ENCODE results near the gene CDH23. TPM values are rescaled to one million over a fixed set of nuclear protein-coding genes. Genes with fewer than 3 reads are reported as not detected.

Gene CDH23
- total and polyA plus RNA-seq, 9 of the 15 experiments (the other 6 are each of a cell fraction or from before 2014, with no cell fraction given): 0.18 to 1.2 (median 0.47) TPM

- Histone ChIP-seq H3K9me1 (ENCODE audit: control insufficient read depth, insufficient read depth, low read length) (no peaks in the 10 kb centered on the region), H3K4me1 (replicated peaks in 1 of 2; ENCODE audit: control insufficient read depth in 2 of 2, insufficient read depth in 2 of 2, low read length in 2 of 2) (peaks cover 13 to 51% of the 10 kb centered on the region in 2 experiments), H2AFZ (ENCODE audit: low read depth, low read length) (peak overlapping the region; percentile 71), H3K9me3 (replicated peaks; ENCODE audit: control insufficient read depth, insufficient read depth, low read depth, low read length) (0 out of 2 replicates have a peak, but pooled peaks cover under 1% of the 10 kb centered on the region), H3K4me2 (ENCODE audit: insufficient read depth, low read length) (no peak overlapping the region), H3K36me3 (ENCODE audit: control insufficient read depth, insufficient read depth, low read length) (no peaks in the 10 kb centered on the region), H3K27me3 (ENCODE audit: control insufficient read depth in 2 of 2, insufficient read depth in 2 of 2, low read length in 2 of 2) (no peaks in the 10 kb centered on the region), H3K27ac (ENCODE audit: extremely low read depth, low read depth, low read length) (no peak overlapping the region), H3K9ac (ENCODE audit: insufficient read depth in 1 of 2, low read depth in 2 of 2, low read length in 2 of 2) (no peak overlapping the region), H3K4me3 (no peak overlapping the region), H3K79me2 (ENCODE audit: control insufficient read depth, insufficient read depth, low read length) (no peaks in the 10 kb centered on the region), H4K20me1 (replicated peaks; ENCODE audit: control insufficient read depth, insufficient read depth, low read length) (no peaks in the 10 kb centered on the region)
- 33% methylated on average over 10 of the region's 10 CpGs for WGBS (ENCODE audit: insufficient coverage, low coverage, missing lambda C conversion rate)
- ChIA-PET POLR2A (interaction anchor here (0.7 to 1.0 kb wide), 3 partner anchors 9 to 126 kb away, joined by 3 to 6 read pairs (median 4); partner anchors contain the start of gene VSIR), CTCF (ENCODE audit: low intra/inter-chr PET ratio) (interaction anchor here (0.6 to 1.3 kb wide), 3 partner anchors 110 to 383 kb away, joined by 3 to 5 read pairs (median 5); no protein-coding TSS in a partner anchor)
- in situ Hi-C loops (cut with MboI) (no loop called here), intact Hi-C loops (cut with micrococcal nuclease) (loop anchor here (5.0 kb wide), 4 partner anchors 59 to 314 kb away; no protein-coding TSS in a partner anchor)
- DNase-seq (ENCODE audit: extremely low read depth in 1 of 4, low spot score in 3 of 4) (peak; percentile 86 to 92 (median 90)), ATAC-seq (peak; percentile 94), FAIRE-seq (peak; percentile 86)
- BruUV-seq (replicated peaks): no TSS peak
- no peak for TF ChIP-seq HMG20A (CRISPR knock-in tag; conservative IDR thresholded peaks at IDR 0.05)
- peak; percentile 60 to 81; a peak in 3 of 4 replicates for TF ChIP-seq MAZ (CRISPR knock-in tag; conservative IDR thresholded peaks at IDR 0.05 in 1 of 2, IDR thresholded peaks at IDR 0.05 in 1 of 2)
- TF ChIP-seq NBN (IDR thresholded peaks at IDR 0.05; ENCODE audit: low read depth): 0 out of 2 replicates have a peak, but pooled peaks have one; percentile 28
- peak; percentile 61; the same call in 1 of the 2 replicates for TF ChIP-seq ZNF740 (CRISPR knock-in tag; IDR thresholded peaks at IDR 0.05)
- no peak for TF ChIP-seq ZNF740 (tag; IDR thresholded peaks at IDR 0.05)
- no peak for TF ChIP-seq COPS2 (conservative IDR thresholded peaks at IDR 0.05)
- peak; percentile 80; the same call in 1 of the 2 replicates for TF ChIP-seq XRCC5 (IDR thresholded peaks at IDR 0.05; ENCODE audit: low read depth, low read length)
- TF ChIP-seq ZC3H11A (IDR thresholded peaks at IDR 0.05; ENCODE audit: low read depth, low read length): no peak
- TF ChIP-seq CREM (IDR thresholded peaks at IDR 0.05; ENCODE audit: low read depth): peak; percentile 35; the same call in 1 of the 2 replicates
- TF ChIP-seq VEZF1 (CRISPR knock-in tag; IDR thresholded peaks at IDR 0.05): peak; percentile 63
- peak; percentile 61; the same call in 1 of the 2 replicates for TF ChIP-seq ZNF511 (CRISPR knock-in tag; IDR thresholded peaks at IDR 0.05)
- 0 out of 2 replicates have a peak, but pooled peaks have one; percentile 49 for TF ChIP-seq KLF16 (IDR thresholded peaks at IDR 0.05)
- peak; percentile 45; the same call in 1 of the 2 replicates for TF ChIP-seq NR2C2 (CRISPR knock-in tag; IDR thresholded peaks at IDR 0.05)
- no peak for TF ChIP-seq NR2C2 (tag; IDR thresholded peaks at IDR 0.05)
Observed at GRCh38 chr10:71696628-71697326, 300.1 kb downstream of the CDH23 start.
